HG03469 (cell line): ENCODE data around the gene GPANK1.
"Not testable (repeated sequence)": the region's sequence is repeated elsewhere in the genome, so short reads cannot be mapped to it uniquely, and the experiment has no call there.

Experiments
- ATAC-seq: cut with Tn5 transposase; IDR thresholded peaks from one replicate; pipeline ENCODE4 v1.9.1; 2021; ENCODE audit warnings: mild to moderate bottlenecking, moderate library complexity, moderate number of reproducible peaks; ENCODE audit not compliant: unreplicated experiment

GPANK1 gene

GRCh38 chr6:31664790-31665500 lies at the start of gene GPANK1:
Gene GPANK1 (minus strand): TSS chr6:31664997. CDS start chr6:31664478, 519 bp downstream.
- no peak for ATAC-seq

- ATAC-seq: no peak
These were observed 49.3 kb upstream of the GPANK1 start for GRCh38 chr6:31713991-31714684.

GRCh38 chr6:31713465-31713864 lies 48.7 kb upstream of the GPANK1 start:
- ATAC-seq: no peak

GRCh38 chr6:31712296-31712695 lies 47.5 kb upstream of the GPANK1 start:
- no peak for ATAC-seq

DNA sequence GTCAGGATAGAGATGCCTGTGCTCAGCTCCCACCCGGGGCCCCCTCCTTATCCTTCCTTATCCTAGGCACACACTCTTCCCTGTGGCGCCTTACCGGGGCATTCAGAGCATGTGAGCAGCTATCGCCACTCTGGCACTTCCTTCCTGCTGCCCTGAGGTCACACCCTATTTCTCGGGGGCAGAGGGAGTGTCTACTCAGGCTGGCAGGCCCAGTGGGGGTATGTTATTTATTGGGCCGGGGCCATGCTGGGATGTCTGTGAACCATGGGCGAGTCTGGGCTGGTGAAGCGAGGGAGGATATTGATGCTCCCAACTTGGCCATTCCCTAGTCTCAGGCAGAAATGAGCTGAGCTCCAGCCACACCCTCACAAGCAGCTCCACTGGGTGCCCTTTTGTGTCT lies 46.4 kb upstream of the GPANK1 start:
- ATAC-seq: no peak

DNA sequence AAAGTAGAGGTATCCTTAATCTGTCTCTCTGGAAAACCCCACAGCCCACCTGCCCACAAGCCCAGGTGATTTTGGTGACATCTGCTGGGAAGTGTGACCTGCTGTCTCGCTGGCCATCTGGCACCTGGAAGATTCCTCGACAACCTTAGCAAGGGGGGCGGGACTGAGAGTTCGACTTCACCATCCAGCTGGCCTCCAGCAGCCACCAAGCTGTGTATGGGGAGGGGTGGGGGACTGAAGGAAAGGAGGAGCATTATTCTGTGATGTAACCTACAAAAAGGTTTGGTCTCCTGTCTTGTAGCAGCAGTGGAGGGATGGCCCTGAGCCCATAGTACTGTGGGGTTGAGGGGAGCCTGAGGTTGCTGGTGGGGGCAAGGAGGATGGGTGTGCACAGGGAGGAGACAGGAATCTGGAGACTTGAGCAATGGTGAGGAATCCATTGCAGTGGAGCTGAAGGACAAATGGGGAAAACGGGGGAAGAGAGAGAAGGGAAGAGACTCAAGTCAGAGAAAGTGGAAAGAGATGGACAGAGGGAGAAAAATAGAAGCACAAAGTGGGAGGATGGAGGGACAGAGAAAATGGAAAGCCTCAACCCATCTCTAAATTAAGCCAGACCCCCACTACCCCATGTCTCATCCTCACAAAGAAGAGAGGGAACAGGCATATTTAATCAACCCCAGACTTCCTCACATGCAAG lies 45.9 kb upstream of the GPANK1 start:
- ATAC-seq: no peak

GRCh38 chr6:31709157-31709556 lies 44.4 kb upstream of the GPANK1 start:
- not testable (repeated sequence) for ATAC-seq

- no peak for ATAC-seq
These were observed 43.4 kb upstream of the GPANK1 start for GRCh38 chr6:31708224-31708623.

- ATAC-seq: no peak
These were observed 42.9 kb upstream of the GPANK1 start for GRCh38 chr6:31707701-31708100.

- ATAC-seq: no peak
These were observed 41.8 kb upstream of the GPANK1 start, which contains the start of gene LY6G6F for GRCh38 chr6:31706599-31706998. Gene LY6G6F (plus strand): TSS chr6:31706866. CDS start chr6:31706907, 41 bp downstream.

DNA sequence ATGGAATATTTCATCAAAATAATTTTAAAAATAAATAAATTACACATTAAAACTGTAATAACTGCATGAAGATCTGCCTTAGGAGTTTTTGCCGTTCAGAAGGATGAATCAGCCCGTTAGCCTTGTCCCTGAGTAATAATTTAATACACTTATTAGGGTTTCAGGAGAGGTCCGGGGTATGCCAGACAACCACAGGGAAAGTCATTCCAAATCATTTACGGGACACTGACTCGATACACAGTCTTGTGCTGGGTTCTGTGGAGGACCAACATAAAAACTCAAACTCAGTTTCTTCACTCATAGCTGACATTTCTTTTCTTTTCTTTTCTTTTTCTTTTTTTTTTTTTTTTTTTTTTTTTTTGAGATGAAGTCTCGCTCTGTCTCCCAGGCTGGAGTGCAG lies 41.1 kb upstream of the GPANK1 start:
- ATAC-seq: no peak

GRCh38 chr6:31702819-31703716 lies 38.3 kb upstream of the GPANK1 start, which contains the start of gene ABHD16A:
Gene ABHD16A (minus strand): TSS chr6:31703324. CDS start chr6:31703281, 43 bp downstream.
- ATAC-seq: peak; percentile 69

- no peak for ATAC-seq
These were observed 37.6 kb upstream of the GPANK1 start for GRCh38 chr6:31702405-31702818.

DNA sequence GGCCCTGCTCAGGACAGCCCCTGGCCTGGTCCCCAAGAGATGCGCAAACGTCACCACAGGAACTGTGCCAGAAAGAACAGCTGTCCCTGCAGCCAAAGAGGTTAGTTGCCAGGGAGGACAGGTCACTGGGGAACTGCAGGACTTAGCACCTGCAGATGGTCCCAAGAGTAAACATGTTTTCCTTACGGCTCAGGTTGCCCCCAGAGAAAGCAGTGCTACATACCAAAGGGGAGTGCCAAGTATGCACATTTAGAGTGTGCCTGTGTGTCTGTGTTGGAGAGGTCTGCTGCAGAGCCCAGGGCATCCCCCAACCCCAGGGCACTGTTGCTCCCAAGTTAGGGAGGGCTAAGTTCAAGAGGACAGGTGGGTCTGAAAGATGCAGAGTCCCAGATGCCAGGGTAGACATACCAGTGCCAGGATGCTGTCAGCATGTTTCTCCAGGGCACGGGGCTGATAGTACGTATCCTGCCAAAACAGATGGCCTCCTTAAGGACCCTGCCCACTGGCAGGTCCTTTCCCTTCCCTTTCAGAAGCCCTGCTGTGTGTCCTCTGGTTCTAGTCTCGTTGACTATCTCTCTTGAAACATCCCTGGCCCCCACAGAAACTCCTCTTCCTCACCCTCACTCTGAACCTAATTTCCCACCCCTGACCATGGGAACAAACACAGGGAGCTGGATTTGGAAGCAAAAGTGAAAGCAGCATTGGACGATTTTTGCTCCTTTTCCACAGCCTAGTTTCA lies 37.0 kb upstream of the GPANK1 start:
- ATAC-seq: no peak

DNA sequence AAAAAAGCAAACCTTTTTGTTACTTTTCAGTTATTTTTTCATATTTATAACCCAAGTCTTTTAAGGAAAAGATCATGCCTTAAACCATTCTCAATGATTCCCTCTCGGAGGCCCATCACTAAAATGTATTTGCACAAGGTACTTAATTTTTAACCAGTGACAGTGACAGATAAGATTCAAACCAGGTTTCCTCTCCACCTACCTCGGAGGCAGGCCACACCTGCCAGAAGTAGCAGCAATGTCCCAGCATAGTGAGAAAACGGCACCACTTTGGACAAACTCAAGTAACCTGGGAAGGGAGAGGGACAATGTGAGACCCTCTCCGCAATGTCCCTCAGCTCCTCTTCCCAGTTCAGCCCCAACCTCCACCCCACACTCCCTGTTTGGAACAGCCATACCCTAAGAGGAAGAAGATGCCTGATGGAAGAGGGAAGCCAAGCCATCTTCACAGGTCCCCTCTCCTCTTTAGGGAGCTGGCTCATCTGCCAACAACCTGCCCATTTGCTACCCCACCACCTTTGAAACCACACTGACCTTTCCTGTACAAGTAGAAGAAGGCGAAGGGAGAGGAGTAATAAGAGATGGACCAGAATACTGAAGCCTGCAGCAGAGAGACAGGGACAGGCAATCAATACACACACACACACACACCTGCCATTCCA lies 36.1 kb upstream of the GPANK1 start:
- ATAC-seq: no peak

DNA sequence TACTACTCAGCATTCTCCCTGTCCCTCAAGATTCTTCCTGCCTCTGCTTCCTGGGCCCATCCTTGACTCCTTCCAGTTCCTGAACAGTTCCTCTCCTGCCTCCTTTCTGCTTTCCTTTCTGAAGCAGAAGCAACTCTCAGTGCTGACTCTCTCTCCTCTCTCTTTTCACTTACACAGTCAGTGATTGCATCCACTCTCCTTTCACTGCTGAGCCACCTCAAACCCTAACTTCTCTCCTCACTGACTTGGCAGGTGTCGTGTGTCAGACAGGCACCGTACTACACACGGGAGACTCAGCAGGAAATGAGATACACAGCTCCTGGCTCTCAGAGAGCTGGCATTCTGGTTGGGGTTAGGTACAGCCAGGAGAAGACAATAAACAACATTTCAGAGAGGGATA lies 32.8 kb upstream of the GPANK1 start:
- no peak for ATAC-seq

- no peak for ATAC-seq
These were observed 28.7 kb upstream of the GPANK1 start for GRCh38 chr6:31693535-31693934.

- ATAC-seq: no peak
These were observed 28.1 kb upstream of the GPANK1 start for GRCh38 chr6:31692886-31693285.

- no peak for ATAC-seq
These were observed 27.6 kb upstream of the GPANK1 start for GRCh38 chr6:31692353-31692752.
